ENCODE data around the gene PAX8.

Gene PAX8

GRCh38 chr2:113277474-113278072 lies 1.1 kb downstream of the PAX8 start:
- Histone ChIP-seq H3F3A (ENCODE audit: control insufficient read depth, insufficient read depth) (no peaks in the 10 kb centered on the region), H3K27ac (ENCODE audit: low read depth, low read length) (no peak overlapping the region), H3K4me3 (ENCODE audit: low read length) (no peak overlapping the region), H3K9me3 (ENCODE audit: control insufficient read depth, insufficient read depth, low read length) (no peaks in the 10 kb centered on the region), H3K4me1 (ENCODE audit: control insufficient read depth, low read length) (peaks cover 8% of the 10 kb centered on the region), H3K36me3 (ENCODE audit: control insufficient read depth, low read length) (no peaks in the 10 kb centered on the region), H4K20me1 (ENCODE audit: control insufficient read depth, insufficient read depth, low read depth, low read length) (0 out of 2 replicates have a peak, but pooled peaks cover 2% of the 10 kb centered on the region), H3K9me2 (replicated peaks; ENCODE audit: control insufficient read depth, low read length) (no peaks in the 10 kb centered on the region), H3K27me3 (ENCODE audit: control insufficient read depth, low read length) (peaks cover 37% of the 10 kb centered on the region), H3K4me2 (ENCODE audit: low read length) (no peak overlapping the region), H3K79me2 (ENCODE audit: control insufficient read depth, low read length) (no peaks in the 10 kb centered on the region)
- no peak for TF ChIP-seq EZH2phosphoT487 (IDR thresholded peaks at IDR 0.05; ENCODE audit: borderline replicate concordance, low read length)
- TF ChIP-seq, protein P1, sequence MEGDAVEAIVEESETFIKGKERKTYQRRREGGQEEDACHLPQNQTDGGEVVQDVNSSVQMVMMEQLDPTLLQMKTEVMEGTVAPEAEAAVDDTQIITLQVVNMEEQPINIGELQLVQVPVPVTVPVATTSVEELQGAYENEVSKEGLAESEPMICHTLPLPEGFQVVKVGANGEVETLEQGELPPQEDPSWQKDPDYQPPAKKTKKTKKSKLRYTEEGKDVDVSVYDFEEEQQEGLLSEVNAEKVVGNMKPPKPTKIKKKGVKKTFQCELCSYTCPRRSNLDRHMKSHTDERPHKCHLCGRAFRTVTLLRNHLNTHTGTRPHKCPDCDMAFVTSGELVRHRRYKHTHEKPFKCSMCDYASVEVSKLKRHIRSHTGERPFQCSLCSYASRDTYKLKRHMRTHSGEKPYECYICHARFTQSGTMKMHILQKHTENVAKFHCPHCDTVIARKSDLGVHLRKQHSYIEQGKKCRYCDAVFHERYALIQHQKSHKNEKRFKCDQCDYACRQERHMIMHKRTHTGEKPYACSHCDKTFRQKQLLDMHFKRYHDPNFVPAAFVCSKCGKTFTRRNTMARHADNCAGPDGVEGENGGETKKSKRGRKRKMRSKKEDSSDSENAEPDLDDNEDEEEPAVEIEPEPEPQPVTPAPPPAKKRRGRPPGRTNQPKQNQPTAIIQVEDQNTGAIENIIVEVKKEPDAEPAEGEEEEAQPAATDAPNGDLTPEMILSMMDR (IDR thresholded peaks at IDR 0.05; ENCODE audit: low read depth, low read length, poor library complexity, severe bottlenecking): no peak

GRCh38 chr2:113276761-113277425 lies 1.8 kb downstream of the PAX8 start:
- Histone ChIP-seq H3K4me2 (ENCODE audit: low read length) (no peak overlapping the region), H3K9me3 (ENCODE audit: control insufficient read depth, insufficient read depth, low read length) (no peaks in the 10 kb centered on the region), H3K27me3 (ENCODE audit: control insufficient read depth, low read length) (peaks cover 42% of the 10 kb centered on the region), H3K27ac (ENCODE audit: low read depth, low read length) (no peak overlapping the region), H3K36me3 (ENCODE audit: control insufficient read depth, low read length) (no peaks in the 10 kb centered on the region), H3K4me1 (ENCODE audit: control insufficient read depth, low read length) (peaks cover 8% of the 10 kb centered on the region), H3F3A (ENCODE audit: control insufficient read depth, insufficient read depth) (no peaks in the 10 kb centered on the region), H3K9me2 (replicated peaks; ENCODE audit: control insufficient read depth, low read length) (no peaks in the 10 kb centered on the region), H3K4me3 (ENCODE audit: low read length) (no peak overlapping the region), H4K20me1 (ENCODE audit: control insufficient read depth, insufficient read depth, low read depth, low read length) (no peaks in the 10 kb centered on the region), H3K79me2 (ENCODE audit: control insufficient read depth, low read length) (no peaks in the 10 kb centered on the region)
- TF ChIP-seq, protein P1 (IDR thresholded peaks at IDR 0.05; ENCODE audit: low read depth, low read length, poor library complexity, severe bottlenecking): no peak
- no peak for TF ChIP-seq EZH2phosphoT487 (IDR thresholded peaks at IDR 0.05; ENCODE audit: borderline replicate concordance, low read length)

DNA sequence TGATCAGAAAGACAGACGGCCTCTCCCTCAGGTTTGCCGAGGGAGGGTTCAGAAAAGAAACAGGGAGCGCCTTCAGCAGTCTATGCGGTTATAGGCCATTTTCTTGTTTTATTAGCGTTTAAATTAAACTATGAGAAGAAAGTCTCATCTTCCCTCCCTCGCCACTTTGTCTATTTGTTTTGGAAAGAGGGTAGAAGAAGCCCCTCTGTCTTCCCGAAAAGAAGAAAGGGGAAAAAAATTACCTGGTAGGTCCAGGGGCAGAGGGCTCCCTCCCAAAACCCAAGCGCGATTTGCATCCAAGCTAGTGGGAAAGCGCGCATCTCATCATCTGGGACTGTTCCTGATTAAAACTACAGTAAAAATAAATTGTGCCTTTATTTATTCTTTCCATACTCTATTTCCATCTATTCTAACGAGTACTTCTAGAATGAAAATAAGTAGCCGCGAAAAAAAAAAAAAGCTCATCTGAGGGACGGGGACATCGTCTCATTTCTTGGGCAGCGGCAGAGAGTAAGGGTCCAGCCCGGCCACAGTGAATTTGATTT lies 2.4 kb downstream of the PAX8 start:
- H3K36me3 ChIP-seq (ENCODE audit: control insufficient read depth, low read length): no peaks in the 10 kb centered on the region
- TF ChIP-seq, protein P1 (IDR thresholded peaks at IDR 0.05; ENCODE audit: low read depth, low read length, poor library complexity, severe bottlenecking): no peak
- TF ChIP-seq EZH2phosphoT487 (IDR thresholded peaks at IDR 0.05; ENCODE audit: borderline replicate concordance, low read length): no peak
- no peak overlapping the region for H3K4me3 ChIP-seq (ENCODE audit: low read length)
- no peaks in the 10 kb centered on the region for H3K79me2 ChIP-seq (ENCODE audit: control insufficient read depth, low read length)
- H3K9me3 ChIP-seq (ENCODE audit: control insufficient read depth, insufficient read depth, low read length): no peaks in the 10 kb centered on the region
- no peak overlapping the region for H3K27ac ChIP-seq (ENCODE audit: low read depth, low read length)
- H4K20me1 ChIP-seq (ENCODE audit: control insufficient read depth, insufficient read depth, low read depth, low read length): no peaks in the 10 kb centered on the region
- peaks cover 47% of the 10 kb centered on the region for H3K27me3 ChIP-seq (ENCODE audit: control insufficient read depth, low read length)
- no peak overlapping the region for H3K4me2 ChIP-seq (ENCODE audit: low read length)
- H3K4me1 ChIP-seq (ENCODE audit: control insufficient read depth, low read length): peaks cover 8% of the 10 kb centered on the region
- no peaks in the 10 kb centered on the region for H3K9me2 ChIP-seq (replicated peaks; ENCODE audit: control insufficient read depth, low read length)
- no peaks in the 10 kb centered on the region for H3F3A ChIP-seq (ENCODE audit: control insufficient read depth, insufficient read depth)
